MM.1S (cell line): ENCODE results near the gene TOX2.

Experiments
- CTCF ChIP-seq: fragments of 300-600 bp; sonication (generic); IDR thresholded peaks from 2 replicates; pipeline ENCODE4 v1.5.1; 2016; ENCODE audit warnings: antibody characterized with exemption, low read length, mixed read lengths
- EZH2 ChIP-seq: fragments of 300-600 bp; sonication (generic); optimal IDR thresholded peaks from 2 replicates; pipeline ENCODE3; 2017; ENCODE audit warnings: low read depth, mild to moderate bottlenecking, antibody characterized with exemption, low read length, mixed read lengths
- EZH2phosphoT487 ChIP-seq: fragments of 300-600 bp; sonication (generic); IDR thresholded peaks from 2 replicates; pipeline ENCODE4 v1.6.1; 2018; ENCODE audit warnings: antibody characterized with exemption, low read length

- no peak for TF ChIP-seq CTCF
- no peak for TF ChIP-seq EZH2phosphoT487
- TF ChIP-seq EZH2, result no peak
Measured at GRCh38 chr20:44005661-44006060, 91.0 kb downstream of the TOX2 start.
